Lower leg skin (tissue), 4 donors: Measurements from ENCODE around the gene GREM1. TPM values are rescaled to one million over a fixed set of nuclear protein-coding genes. Genes with fewer than 3 reads are reported as not detected.

Experiments used
- DNase-seq, 2 donors: peaks; one replicate each; pipeline ENCODE4 v3.0.0-alpha.2; 2019; ENCODE audit warnings: low spot score in 2 of 2
- H3K4me3 ChIP-seq: fragments of 200-600 bp; sonication (generic); 2 replicates; pipeline ENCODE4 v1.5.1; 2017; ENCODE audit warnings: mild to moderate bottlenecking, low read depth; ENCODE audit not compliant: poor library complexity, severe bottlenecking
- CTCF ChIP-seq, 3 donors: fragments of 450-650 bp; IDR thresholded peaks; one replicate each; pipeline ENCODE4 v1.5.1; 2016; ENCODE audit warnings: antibody characterized with exemption in 3 of 3, mild to moderate bottlenecking in 3 of 3, moderate library complexity in 2 of 3
- POLR2A ChIP-seq, 2 donors: fragments of 450-650 bp; IDR thresholded peaks; one replicate each; pipeline ENCODE4 v1.6.1; 2016 to 2017; ENCODE audit warnings: antibody characterized with exemption in 2 of 2, mild to moderate bottlenecking in 1 of 2, moderate library complexity in 1 of 2
- WGBS, 2 donors: methylation state at CpG; one replicate each; pipeline ENCODE4 v1.1.5; 2018; 5-methylcytosine and 5-hydroxymethylcytosine counted together
- intact Hi-C: fragments of 100-400 bp; cut with DNase I; formaldehyde crosslinking; loops from one replicate; pipeline ENCODE4 v1.15.0; 2023; ENCODE audit warnings: low total_unique reads
- total RNA-seq, 4 donors: library from RNA; depleted of rRNA; stranded (reverse); fragments of >200 nt; gene quantifications; one replicate each; pipeline ENCODE4 v1.1.0, GENCODE V29; 2016

GREM1 gene
- total RNA-seq, 4 donors from 2014 or later, result 1.2 to 5.5 (median 2.4) TPM

GRCh38 chr15:32682977-32683630, 34.7 kb upstream of the GREM1 start:
- no peak overlapping the region for H3K4me3 ChIP-seq
- intact Hi-C loops, result no loop called here
- 88 to 93% methylated on average over 2 of the region's 2 CpGs for WGBS, 2 donors
- TF ChIP-seq CTCF (IDR thresholded peaks at IDR 0.05) (no peak), POLR2A (IDR thresholded peaks at IDR 0.05) (no peak)
- DNase-seq, result no peak

- intact Hi-C loops, result no loop called here
- H3K4me3 ChIP-seq, result no peak overlapping the region
- peak in 1 of 2 donors; percentile 48 for DNase-seq
- TF ChIP-seq CTCF (IDR thresholded peaks at IDR 0.05) (no peak), POLR2A (IDR thresholded peaks at IDR 0.05) (no peak)
- WGBS, 2 donors, result 70 to 75% methylated on average over 8 of the region's 8 CpGs
Observed at GRCh38 chr15:32683906-32684584, 33.8 kb upstream of the GREM1 start.

- DNase-seq, result no peak
- TF ChIP-seq CTCF (IDR thresholded peaks at IDR 0.05), result no peak
- TF ChIP-seq POLR2A (IDR thresholded peaks at IDR 0.05), result no peak
- intact Hi-C loops, result no loop called here
- no peak overlapping the region for H3K4me3 ChIP-seq
- WGBS, 2 donors, result 24 to 41% methylated on average over 1 of the region's 1 CpG
Observed at GRCh38 chr15:32685576-32685975, 32.2 kb upstream of the GREM1 start.

GRCh38 chr15:32687556-32687955, 30.2 kb upstream of the GREM1 start:
- intact Hi-C loops, result no loop called here
- no peak for TF ChIP-seq CTCF (IDR thresholded peaks at IDR 0.05)
- WGBS, 2 donors, result 64 to 65% methylated on average over 5 of the region's 5 CpGs
- no peak overlapping the region for H3K4me3 ChIP-seq
- DNase-seq, result no peak

- intact Hi-C loops, result no loop called here
- H3K4me3 ChIP-seq, result no peak overlapping the region
- no peak for TF ChIP-seq POLR2A (IDR thresholded peaks at IDR 0.05)
- no peak for TF ChIP-seq CTCF (IDR thresholded peaks at IDR 0.05)
- whole genome bisulfite sequencing, 2 donors, result 56 to 64% methylated on average over 2 of the region's 2 CpGs
- DNase-seq, result no peak
Observed at GRCh38 chr15:32688151-32688639, 29.6 kb upstream of the GREM1 start.
